ENCODE measurements around the gene RAB44.

Gene RAB44

GRCh38 chr6:36755435-36756348, 58.1 kb downstream of the RAB44 start:
- DNase-seq (ENCODE audit: low read depth): peak; percentile 47
- no peak overlapping the region for H3K4me3 ChIP-seq (ENCODE audit: control insufficient read depth, low read depth, low read length)
- no peak for TF ChIP-seq CTCF (conservative IDR thresholded peaks at IDR 0.05; ENCODE audit: control insufficient read depth, insufficient read depth, low read depth, low read length)

GRCh38 chr6:36756786-36757185, 59.2 kb downstream of the RAB44 start:
- DNase-seq (ENCODE audit: low read depth): no peak
- H3K4me3 ChIP-seq (ENCODE audit: control insufficient read depth, low read depth, low read length): no peak overlapping the region
- no peak for TF ChIP-seq CTCF (conservative IDR thresholded peaks at IDR 0.05; ENCODE audit: control insufficient read depth, insufficient read depth, low read depth, low read length)

- no peak overlapping the region for H3K4me3 ChIP-seq (ENCODE audit: control insufficient read depth, low read depth, low read length)
- TF ChIP-seq CTCF (conservative IDR thresholded peaks at IDR 0.05; ENCODE audit: control insufficient read depth, insufficient read depth, low read depth, low read length): no peak
- DNase-seq (ENCODE audit: low read depth): no peak
Measured at GRCh38 chr6:36757206-36757605, 59.6 kb downstream of the RAB44 start.

GRCh38 chr6:36757943-36758508, 60.4 kb downstream of the RAB44 start:
- no peak for TF ChIP-seq CTCF (conservative IDR thresholded peaks at IDR 0.05; ENCODE audit: control insufficient read depth, insufficient read depth, low read depth, low read length)
- no peak overlapping the region for H3K4me3 ChIP-seq (ENCODE audit: control insufficient read depth, low read depth, low read length)
- DNase-seq (ENCODE audit: low read depth): no peak

GRCh38 chr6:36758516-36759147, 61.0 kb downstream of the RAB44 start:
- DNase-seq (ENCODE audit: low read depth): no peak
- no peak for TF ChIP-seq CTCF (conservative IDR thresholded peaks at IDR 0.05; ENCODE audit: control insufficient read depth, insufficient read depth, low read depth, low read length)
- H3K4me3 ChIP-seq (ENCODE audit: control insufficient read depth, low read depth, low read length): no peak overlapping the region

GRCh38 chr6:36759148-36759759, 61.6 kb downstream of the RAB44 start:
- peak; percentile 58 for DNase-seq (ENCODE audit: low read depth)
- peak; percentile 93 for TF ChIP-seq CTCF (conservative IDR thresholded peaks at IDR 0.05; ENCODE audit: control insufficient read depth, insufficient read depth, low read depth, low read length)
- H3K4me3 ChIP-seq (ENCODE audit: control insufficient read depth, low read depth, low read length): no peak overlapping the region

All from fibroblast of mammary gland (primary cell).